Esophagus squamous epithelium (tissue), 5 donors: ENCODE data around the gene EFNB1. TPM values are rescaled to one million over a fixed set of nuclear protein-coding genes. Genes with fewer than 3 reads are reported as not detected.

ENCODE experiments used
- DNase-seq: peaks from one replicate; lab custom pipeline; 2025; lab: John Stamatoyannopoulos, UW
- H3K27ac ChIP-seq, 4 donors: fragments of 200-600 bp; sonication (generic); one replicate each; pipeline ENCODE4 v1.5.1; 2016 to 2019; ENCODE audit warnings: mild to moderate bottlenecking in 1 of 4
- H3K27me3 ChIP-seq, 4 donors: fragments of 200-600 bp; sonication (generic); 1 replicate in 3 of 4; 2 replicates in 1 of 4; pipeline versions ENCODE4 v1.5.1 to v1.6.0; 2017 to 2021; ENCODE audit warnings: antibody characterized with exemption in 1 of 4
- H3K36me3 ChIP-seq, 3 donors: fragments of 200-600 bp; sonication (generic); one replicate each; pipeline ENCODE4 v1.5.1; 2016 to 2019
- H3K4me1 ChIP-seq, 3 donors: fragments of 200-600 bp; sonication (generic); one replicate each; pipeline ENCODE4 v1.5.1; 2017 to 2019
- H3K4me3 ChIP-seq, 4 donors: fragments of 200-600 bp; sonication (generic); 1 replicate in 3 of 4; 2 replicates in 1 of 4; pipeline ENCODE4 v1.5.1; 2016 to 2019; ENCODE audit warnings: mild to moderate bottlenecking in 2 of 4, moderate library complexity in 1 of 4
- H3K9me3 ChIP-seq, 3 donors: fragments of 200-600 bp; sonication (generic); one replicate each; pipeline ENCODE4 v1.5.1; 2016 to 2019
- CTCF ChIP-seq, 6 experiments: fragments of 450-650 bp in 4 of 6; fragments of 200-600 bp in 2 of 6; sonication (generic) in 2 of 6; IDR thresholded peaks; one replicate each; pipeline ENCODE4 v1.5.1; 2016 to 2019; ENCODE audit warnings: antibody characterized with exemption in 6 of 6, mild to moderate bottlenecking in 4 of 6, moderate library complexity in 4 of 6
- POLR2A ChIP-seq, 4 donors: fragments of 450-650 bp; IDR thresholded peaks; one replicate each; pipeline ENCODE4 v1.6.1; 2017; ENCODE audit warnings: antibody characterized with exemption in 4 of 4, mild to moderate bottlenecking in 4 of 4, moderate library complexity in 3 of 4
- WGBS, 2 donors: methylation state at CpG; one replicate each; pipeline ENCODE4 v1.1.5; 2018; 5-methylcytosine and 5-hydroxymethylcytosine counted together
- intact Hi-C: fragments of 100-400 bp; cut with DNase I; formaldehyde crosslinking; loops from one replicate; pipeline ENCODE4 v1.15.0; 2022
- total RNA-seq, 4 donors: library from RNA; depleted of rRNA; stranded (reverse); fragments of >200 nt; gene quantifications; one replicate each; pipeline ENCODE4 v1.1.0, GENCODE V29; 2016
- donor health status: DM: yes; HTN: yes; CAD: no.

The EFNB1 gene
- total RNA-seq, 4 donors from 2014 or later = 40.4 to 53.4 (median 46.7) TPM

GRCh38 chrX:68842781-68843581 lies 14.2 kb downstream of the EFNB1 start:
- WGBS, 2 donors = 50 to 69% methylated on average over 3 to 7 of the region's 12 CpGs
- intact Hi-C loops = no loop called here
- H3K27ac ChIP-seq = peak overlapping the region; percentile 65 to 74 (median 66)

GRCh38 chrX:68843992-68844391 lies 15.2 kb downstream of the EFNB1 start:
- no CpG with 5 or more reads among the region's 1 CpG for WGBS, 2 donors
- intact Hi-C loops = no loop called here
- H3K4me3 ChIP-seq = no peak overlapping the region
- H3K9me3 ChIP-seq = no peaks in the 10 kb centered on the region
- peaks cover 0 to 33% (median 7%) of the 10 kb centered on the region in 3 donors for H3K36me3 ChIP-seq
- TF ChIP-seq CTCF (IDR thresholded peaks at IDR 0.05) = no peak
- TF ChIP-seq POLR2A (IDR thresholded peaks at IDR 0.05) = no peak
- H3K27me3 ChIP-seq = no peaks in the 10 kb centered on the region
- H3K4me1 ChIP-seq = peaks cover 0 to 44% (median 16%) of the 10 kb centered on the region in 3 donors
- peak overlapping the region; percentile 65 to 74 (median 66) for H3K27ac ChIP-seq
- no peak for DNase-seq

More at GRCh38 chrX:68842781-68843581, 14.2 kb downstream of the EFNB1 start:
- no peak overlapping the region for H3K4me3 ChIP-seq
- no peaks in the 10 kb centered on the region for H3K27me3 ChIP-seq
- peaks cover 0 to 54% (median 16%) of the 10 kb centered on the region in 3 donors for H3K4me1 ChIP-seq
- no peak for DNase-seq
- H3K36me3 ChIP-seq = peaks cover 0 to 33% (median 7%) of the 10 kb centered on the region in 3 donors
- TF ChIP-seq CTCF (IDR thresholded peaks at IDR 0.05) (no peak), POLR2A (IDR thresholded peaks at IDR 0.05) (no peak)
- no peaks in the 10 kb centered on the region for H3K9me3 ChIP-seq

GRCh38 chrX:68844581-68844980 lies 15.8 kb downstream of the EFNB1 start:
- Histone ChIP-seq H3K27me3 (no peaks in the 10 kb centered on the region), H3K36me3 (peaks cover 0 to 28% (median 7%) of the 10 kb centered on the region in 3 donors), H3K4me1 (peaks cover 0 to 41% (median 16%) of the 10 kb centered on the region in 3 donors), H3K27ac (peak overlapping the region in 2 of 4 donors; percentile 49 to 51), H3K9me3 (no peaks in the 10 kb centered on the region), H3K4me3 (no peak overlapping the region)
- DNase-seq = no peak
- WGBS, 2 donors = 48% methylated on average over 5 of the region's 5 CpGs; no CpG with 5 or more reads in 1 of the 2 donors
- intact Hi-C loops = no loop called here
- TF ChIP-seq CTCF (IDR thresholded peaks at IDR 0.05) (no peak), POLR2A (IDR thresholded peaks at IDR 0.05) (no peak)

- no peak overlapping the region for H3K27ac ChIP-seq
- no peaks in the 10 kb centered on the region for H3K27me3 ChIP-seq
- no peak overlapping the region for H3K4me3 ChIP-seq
- 57 to 60% methylated on average over 1 of the region's 6 CpGs for WGBS, 2 donors
- TF ChIP-seq POLR2A (IDR thresholded peaks at IDR 0.05) (no peak), CTCF (IDR thresholded peaks at IDR 0.05) (no peak)
- H3K4me1 ChIP-seq = peaks cover 0 to 32% (median 16%) of the 10 kb centered on the region in 3 donors
- H3K9me3 ChIP-seq = no peaks in the 10 kb centered on the region
- DNase-seq = no peak
- H3K36me3 ChIP-seq = peaks cover 0 to 9% (median 0%) of the 10 kb centered on the region in 3 donors
- intact Hi-C loops = no loop called here
Observed at GRCh38 chrX:68846536-68846935, 17.7 kb downstream of the EFNB1 start.

GRCh38 chrX:68847172-68847571 lies 18.4 kb downstream of the EFNB1 start:
- intact Hi-C loops = no loop called here
- 57% methylated on average over 2 of the region's 4 CpGs; no CpG with 5 or more reads in 1 of the 2 donors for WGBS, 2 donors
- TF ChIP-seq CTCF (IDR thresholded peaks at IDR 0.05) = no peak
- no peak for TF ChIP-seq POLR2A (IDR thresholded peaks at IDR 0.05)
- Histone ChIP-seq H3K4me1 (peaks cover 0 to 25% (median 10%) of the 10 kb centered on the region in 3 donors), H3K4me3 (no peak overlapping the region), H3K27me3 (no peaks in the 10 kb centered on the region), H3K9me3 (no peaks in the 10 kb centered on the region), H3K27ac (no peak overlapping the region), H3K36me3 (peaks cover 0 to 6% (median 0%) of the 10 kb centered on the region in 3 donors)
- DNase-seq = no peak
